Measurements from ENCODE around the gene GALNT2. TPM values are rescaled to one million over a fixed set of nuclear protein-coding genes. Genes with fewer than 3 reads are reported as not detected.

GALNT2 gene
- total RNA-seq, 1 donor from 2014 or later = 129 TPM

GRCh38 chr1:230076121-230076520 lies 9.1 kb downstream of the GALNT2 start:
- Histone ChIP-seq H3K27ac (peak overlapping the region in 1 of 2 donors; percentile 1), H3K36me3 (no peaks in the 10 kb centered on the region), H3K4me3 (no peak overlapping the region), H3K4me1 (peaks cover 25 to 71% of the 10 kb centered on the region in 2 donors), H3K27me3 (no peaks in the 10 kb centered on the region), H3K9me3 (no peaks in the 10 kb centered on the region)
- no peak for DNase-seq (ENCODE audit: low spot score in 2 of 2)
- TF ChIP-seq CTCF (IDR thresholded peaks at IDR 0.05) = no peak
- intact Hi-C loops (cut with DNase I) = no loop called here

- DNase-seq (ENCODE audit: low spot score in 2 of 2) = no peak
- no peaks in the 10 kb centered on the region for H3K27me3 ChIP-seq
- no peaks in the 10 kb centered on the region for H3K9me3 ChIP-seq
- H3K4me3 ChIP-seq = no peak overlapping the region
- peaks cover 25 to 62% of the 10 kb centered on the region in 2 donors for H3K4me1 ChIP-seq
- intact Hi-C loops (cut with DNase I) = no loop called here
- H3K36me3 ChIP-seq = no peaks in the 10 kb centered on the region
- H3K27ac ChIP-seq = peak overlapping the region in 1 of 2 donors; percentile 76
- no peak for TF ChIP-seq CTCF (IDR thresholded peaks at IDR 0.05)
These were observed 10.0 kb downstream of the GALNT2 start for GRCh38 chr1:230077011-230077410.

GRCh38 chr1:230077436-230078213 lies 10.6 kb downstream of the GALNT2 start:
- no peak for DNase-seq (ENCODE audit: low spot score in 2 of 2)
- H3K4me1 ChIP-seq = peaks cover 25 to 56% of the 10 kb centered on the region in 2 donors
- no peak for TF ChIP-seq CTCF (IDR thresholded peaks at IDR 0.05)
- intact Hi-C loops (cut with DNase I) = no loop called here
- H3K9me3 ChIP-seq = no peaks in the 10 kb centered on the region
- no peaks in the 10 kb centered on the region for H3K36me3 ChIP-seq
- no peak overlapping the region for H3K4me3 ChIP-seq
- H3K27me3 ChIP-seq = no peaks in the 10 kb centered on the region
- H3K27ac ChIP-seq = peak overlapping the region; percentile 71 to 76

- H3K9me3 ChIP-seq = no peaks in the 10 kb centered on the region
- no peaks in the 10 kb centered on the region for H3K27me3 ChIP-seq
- H3K4me3 ChIP-seq = no peak overlapping the region
- H3K27ac ChIP-seq = peak overlapping the region; percentile 71 to 76
- no peak for DNase-seq (ENCODE audit: low spot score in 2 of 2)
- H3K36me3 ChIP-seq = no peaks in the 10 kb centered on the region
- peaks cover 23 to 52% of the 10 kb centered on the region in 2 donors for H3K4me1 ChIP-seq
- intact Hi-C loops (cut with DNase I) = no loop called here
- TF ChIP-seq CTCF (IDR thresholded peaks at IDR 0.05) = no peak
These were observed 12.4 kb downstream of the GALNT2 start for GRCh38 chr1:230079199-230080024.

GRCh38 chr1:230080822-230081221 lies 13.8 kb downstream of the GALNT2 start:
- H3K36me3 ChIP-seq = no peaks in the 10 kb centered on the region
- H3K9me3 ChIP-seq = no peaks in the 10 kb centered on the region
- H3K27me3 ChIP-seq = no peaks in the 10 kb centered on the region
- intact Hi-C loops (cut with DNase I) = no loop called here
- H3K4me3 ChIP-seq = no peak overlapping the region
- peaks cover 27 to 51% of the 10 kb centered on the region in 2 donors for H3K4me1 ChIP-seq
- H3K27ac ChIP-seq = peak overlapping the region; percentile 28 to 76
- DNase-seq (ENCODE audit: low spot score in 2 of 2) = no peak
- TF ChIP-seq CTCF (IDR thresholded peaks at IDR 0.05) = no peak
